Transverse colon (tissue), 3 donors: ENCODE measurements around the gene SYNJ2.

Experiments used
- EP300 ChIP-seq: sonication (generic); formaldehyde crosslinking; IDR thresholded peaks from one replicate; pipeline ENCODE4 v1.6.1; 2017; ENCODE audit warnings: antibody characterized with exemption, low read depth
- POLR2AphosphoS5 ChIP-seq, 3 donors: sonication (generic); formaldehyde crosslinking; IDR thresholded peaks; one replicate each; pipeline ENCODE4 v1.6.1; 2016; ENCODE audit warnings: antibody characterized with exemption in 3 of 3

GRCh38 chr6:157993076-157993475 is 11.4 kb downstream of the SYNJ2 start:
- TF ChIP-seq POLR2AphosphoS5 (IDR thresholded peaks at IDR 0.05) = no peak
- TF ChIP-seq EP300 = no peak
